Measurements from ENCODE around the gene NUDT17. TPM values are rescaled to one million over a fixed set of nuclear protein-coding genes. Genes with fewer than 3 reads are reported as not detected.

NUDT17 gene
- total RNA-seq, 1 donor from 2014 or later, result 11.9 TPM

DNA sequence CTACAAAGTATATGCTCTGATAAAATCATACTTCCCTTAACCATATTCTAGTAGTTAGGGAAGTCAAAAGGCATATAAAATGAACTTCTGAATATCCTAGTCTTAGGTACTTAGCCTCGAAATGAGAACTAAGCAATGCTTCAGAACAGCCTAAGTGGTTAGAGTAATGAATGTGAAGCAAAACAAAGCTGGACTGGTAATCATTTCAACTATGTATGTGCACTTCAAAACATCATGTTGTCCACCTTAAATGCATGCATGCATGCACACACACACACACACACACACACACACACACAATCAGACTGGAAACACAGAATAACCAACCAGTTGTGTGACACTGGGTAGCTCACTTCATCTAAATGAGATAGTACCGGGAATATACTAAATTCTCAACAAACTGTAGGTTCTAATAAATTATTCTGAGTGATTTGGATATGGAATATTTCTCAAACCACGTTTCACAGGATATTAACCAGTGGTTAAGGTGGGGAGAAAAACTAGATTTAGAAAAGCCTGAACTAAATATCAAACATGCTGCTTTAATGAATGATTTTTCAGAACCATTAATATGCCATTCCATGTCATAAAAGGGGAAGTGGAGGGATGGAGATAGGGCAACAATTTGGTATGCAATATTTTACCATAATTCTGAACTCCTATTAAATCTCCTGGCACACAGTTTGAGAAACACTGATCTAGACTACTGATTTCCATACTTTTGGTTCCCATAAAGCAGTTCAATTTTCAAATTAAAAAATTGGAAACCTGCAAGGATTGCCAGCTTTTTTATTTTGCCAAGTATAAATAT is 41.0 kb upstream of the NUDT17 start:
- H3K36me3 Mint-ChIP-seq, result peaks cover 4% of the 10 kb centered on the region
- Histone ChIP-seq H3K4me2 (no peak overlapping the region), H3K9me3 (ENCODE audit: low read depth) (no peaks in the 10 kb centered on the region), H3K27ac (no peak overlapping the region), H3K36me3 (no peaks in the 10 kb centered on the region), H3K27me3 (no peaks in the 10 kb centered on the region), H2AFZ (replicated peaks) (no peak overlapping the region), H3K4me1 (peaks cover 25% of the 10 kb centered on the region), H4K20me1 (ENCODE audit: low read depth) (peaks cover 27% of the 10 kb centered on the region), H3K9ac (no peak overlapping the region), H3K79me2 (ENCODE audit: low read depth) (peaks cover 96% of the 10 kb centered on the region), H3K4me3 (no peak overlapping the region), H3F3A (ENCODE audit: low read depth) (peaks cover 9% of the 10 kb centered on the region)
- no peak for DNase-seq (ENCODE audit: low spot score)
- H3K4me1 Mint-ChIP-seq, result peaks cover 20% of the 10 kb centered on the region
- no peak overlapping the region for H3K27ac Mint-ChIP-seq
- no peaks in the 10 kb centered on the region for H3K27me3 Mint-ChIP-seq (ENCODE audit: insufficient read depth, low read depth)
- no peak overlapping the region for H3K4me3 Mint-ChIP-seq
- no peaks in the 10 kb centered on the region for H3K9me3 Mint-ChIP-seq
- TF ChIP-seq EZH2phosphoT487 (IDR thresholded peaks at IDR 0.05), result no peak
- TF ChIP-seq, protein P1, sequence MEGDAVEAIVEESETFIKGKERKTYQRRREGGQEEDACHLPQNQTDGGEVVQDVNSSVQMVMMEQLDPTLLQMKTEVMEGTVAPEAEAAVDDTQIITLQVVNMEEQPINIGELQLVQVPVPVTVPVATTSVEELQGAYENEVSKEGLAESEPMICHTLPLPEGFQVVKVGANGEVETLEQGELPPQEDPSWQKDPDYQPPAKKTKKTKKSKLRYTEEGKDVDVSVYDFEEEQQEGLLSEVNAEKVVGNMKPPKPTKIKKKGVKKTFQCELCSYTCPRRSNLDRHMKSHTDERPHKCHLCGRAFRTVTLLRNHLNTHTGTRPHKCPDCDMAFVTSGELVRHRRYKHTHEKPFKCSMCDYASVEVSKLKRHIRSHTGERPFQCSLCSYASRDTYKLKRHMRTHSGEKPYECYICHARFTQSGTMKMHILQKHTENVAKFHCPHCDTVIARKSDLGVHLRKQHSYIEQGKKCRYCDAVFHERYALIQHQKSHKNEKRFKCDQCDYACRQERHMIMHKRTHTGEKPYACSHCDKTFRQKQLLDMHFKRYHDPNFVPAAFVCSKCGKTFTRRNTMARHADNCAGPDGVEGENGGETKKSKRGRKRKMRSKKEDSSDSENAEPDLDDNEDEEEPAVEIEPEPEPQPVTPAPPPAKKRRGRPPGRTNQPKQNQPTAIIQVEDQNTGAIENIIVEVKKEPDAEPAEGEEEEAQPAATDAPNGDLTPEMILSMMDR (IDR thresholded peaks at IDR 0.05), result no peak
- no peak for TF ChIP-seq EZH2 (IDR thresholded peaks at IDR 0.05)

DNA sequence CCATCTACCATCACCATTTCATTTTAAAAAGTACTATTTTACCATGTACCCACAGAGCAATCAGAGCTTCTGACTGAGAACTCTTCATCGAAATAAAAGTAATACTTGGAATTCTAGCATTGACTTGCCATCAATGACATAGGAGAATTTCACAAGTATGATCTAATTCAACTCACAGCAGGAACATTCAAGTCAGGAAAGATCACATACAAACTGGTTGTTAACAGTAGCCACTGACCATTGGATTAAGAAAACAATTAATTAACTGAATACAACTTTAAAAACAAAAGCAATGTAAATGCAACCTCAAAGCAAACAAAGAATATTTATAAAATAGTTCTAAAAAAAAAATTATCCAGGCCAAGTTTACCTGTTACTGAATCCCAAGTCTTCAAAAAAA is 40.4 kb upstream of the NUDT17 start:
- Histone ChIP-seq H3K9me3 (ENCODE audit: low read depth) (no peaks in the 10 kb centered on the region), H3F3A (ENCODE audit: low read depth) (peaks cover 9% of the 10 kb centered on the region), H3K4me3 (no peak overlapping the region), H3K9ac (no peak overlapping the region), H4K20me1 (ENCODE audit: low read depth) (peaks cover 27% of the 10 kb centered on the region), H3K79me2 (ENCODE audit: low read depth) (peaks cover 90% of the 10 kb centered on the region), H2AFZ (replicated peaks) (no peak overlapping the region), H3K4me2 (no peak overlapping the region), H3K4me1 (peaks cover 25% of the 10 kb centered on the region), H3K27me3 (no peaks in the 10 kb centered on the region), H3K27ac (no peak overlapping the region), H3K36me3 (no peaks in the 10 kb centered on the region)
- H3K9me3 Mint-ChIP-seq, result no peaks in the 10 kb centered on the region
- DNase-seq (ENCODE audit: low spot score), result no peak
- H3K27ac Mint-ChIP-seq, result no peak overlapping the region
- H3K36me3 Mint-ChIP-seq, result no peaks in the 10 kb centered on the region
- H3K27me3 Mint-ChIP-seq (ENCODE audit: insufficient read depth, low read depth), result no peaks in the 10 kb centered on the region
- H3K4me3 Mint-ChIP-seq, result no peak overlapping the region
- H3K4me1 Mint-ChIP-seq, result peaks cover 20% of the 10 kb centered on the region
- TF ChIP-seq, protein P1 (IDR thresholded peaks at IDR 0.05), result no peak
- TF ChIP-seq EZH2 (IDR thresholded peaks at IDR 0.05) (no peak), EZH2phosphoT487 (IDR thresholded peaks at IDR 0.05) (no peak)

DNA sequence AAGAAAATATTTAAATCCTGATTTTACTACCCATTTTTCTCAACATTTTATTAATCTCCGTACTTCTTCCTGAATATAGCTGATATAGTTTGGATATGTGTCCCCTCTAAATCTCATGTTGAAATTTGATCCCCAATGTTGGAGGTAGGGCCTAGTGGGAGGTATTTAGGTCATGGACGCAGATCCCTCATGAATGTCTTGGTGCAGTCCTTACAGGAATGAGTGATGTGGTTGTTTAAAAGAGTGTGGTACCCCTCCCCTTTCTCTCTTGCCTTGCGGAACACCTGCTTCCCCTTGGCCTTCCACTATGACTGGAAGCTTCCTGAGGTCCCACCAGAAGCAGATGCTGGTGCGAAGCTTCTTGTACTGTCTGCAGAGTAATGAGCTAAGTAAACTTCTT is 39.0 kb upstream of the NUDT17 start:
- H3K27ac Mint-ChIP-seq, result no peak overlapping the region
- no peak overlapping the region for H3K4me3 Mint-ChIP-seq
- H3K36me3 Mint-ChIP-seq, result no peaks in the 10 kb centered on the region
- peaks cover 9% of the 10 kb centered on the region for H3F3A ChIP-seq (ENCODE audit: low read depth)
- H3K9ac ChIP-seq, result no peak overlapping the region
- no peaks in the 10 kb centered on the region for H3K27me3 Mint-ChIP-seq (ENCODE audit: insufficient read depth, low read depth)
- no peak overlapping the region for H2AFZ ChIP-seq (replicated peaks)
- no peak for DNase-seq (ENCODE audit: low spot score)
- TF ChIP-seq, protein P1 (IDR thresholded peaks at IDR 0.05), result no peak
- no peak for TF ChIP-seq EZH2phosphoT487 (IDR thresholded peaks at IDR 0.05)
- no peak for TF ChIP-seq EZH2 (IDR thresholded peaks at IDR 0.05)
- no peaks in the 10 kb centered on the region for H3K27me3 ChIP-seq
- no peak overlapping the region for H3K4me2 ChIP-seq
- no peaks in the 10 kb centered on the region for H3K36me3 ChIP-seq
- H3K4me1 ChIP-seq, result peaks cover 25% of the 10 kb centered on the region
- H3K4me1 Mint-ChIP-seq, result peaks cover 20% of the 10 kb centered on the region
- no peak overlapping the region for H3K4me3 ChIP-seq
- no peaks in the 10 kb centered on the region for H3K9me3 ChIP-seq (ENCODE audit: low read depth)
- no peaks in the 10 kb centered on the region for H3K9me3 Mint-ChIP-seq
- peaks cover 27% of the 10 kb centered on the region for H4K20me1 ChIP-seq (ENCODE audit: low read depth)
- H3K27ac ChIP-seq, result no peak overlapping the region
- H3K79me2 ChIP-seq (ENCODE audit: low read depth), result peaks cover 76% of the 10 kb centered on the region
